GM23248 (cell line): ENCODE measurements around the gene RAD21L1. TPM values are rescaled to one million over a fixed set of nuclear protein-coding genes. Genes with fewer than 3 reads are reported as not detected.

Source experiments
- DNase-seq: peaks from one replicate; pipeline ENCODE4 v3.0.0-alpha.2; 2015
- H2AFZ ChIP-seq: fragments of 200-600 bp; sonication (generic); 2 replicates; pipeline ENCODE4 v1.6.1; 2016; ENCODE audit warnings: antibody characterized with exemption
- H3F3A ChIP-seq: fragments of 200-600 bp; sonication (generic); 2 replicates; pipeline ENCODE4 v1.6.1; 2016; ENCODE audit warnings: mild to moderate bottlenecking, antibody characterized with exemption, mixed run types; ENCODE audit not compliant: insufficient read depth
- H3K27ac ChIP-seq: fragments of 200-600 bp; sonication (generic); 2 replicates; pipeline ENCODE4 v1.5.1; 2016; ENCODE audit warnings: mild to moderate bottlenecking
- H3K27me3 ChIP-seq: fragments of 200-600 bp; sonication (generic); replicated peaks from 2 replicates; pipeline ENCODE4 v1.6.1; 2016; ENCODE audit warnings: mild to moderate bottlenecking; ENCODE audit not compliant: insufficient read depth
- H3K36me3 ChIP-seq: fragments of 200-600 bp; sonication (generic); 2 replicates; pipeline ENCODE4 v1.6.1; 2016; ENCODE audit warnings: low read depth, mild to moderate bottlenecking
- H3K4me1 ChIP-seq: fragments of 200-600 bp; sonication (generic); 2 replicates; pipeline ENCODE4 v1.6.1; 2016; ENCODE audit warnings: mild to moderate bottlenecking; ENCODE audit not compliant: insufficient read depth
- H3K4me2 ChIP-seq: fragments of 200-600 bp; sonication (generic); one replicate; pipeline ENCODE4 v1.6.1; 2016; ENCODE audit warnings: mild to moderate bottlenecking; ENCODE audit not compliant: unreplicated experiment
- H3K4me3 ChIP-seq: fragments of 200-600 bp; sonication (generic); 2 replicates; pipeline ENCODE4 v1.5.1; 2016; ENCODE audit warnings: mild to moderate bottlenecking
- H3K79me2 ChIP-seq: fragments of 200-600 bp; sonication (generic); 2 replicates; pipeline ENCODE4 v1.6.1; 2016; ENCODE audit warnings: mild to moderate bottlenecking; ENCODE audit not compliant: insufficient read depth
- H3K9ac ChIP-seq: fragments of 200-600 bp; sonication (generic); 2 replicates; pipeline ENCODE4 v1.6.1; 2016; ENCODE audit warnings: mild to moderate bottlenecking
- H3K9me2 ChIP-seq: fragments of 200-600 bp; sonication (generic); 2 replicates; pipeline ENCODE4 v1.6.1; 2016; ENCODE audit warnings: mixed run types, mild to moderate bottlenecking, moderate library complexity; ENCODE audit not compliant: insufficient read depth
- H3K9me3 ChIP-seq: fragments of 200-600 bp; sonication (generic); one replicate; pipeline ENCODE4 v1.6.1; 2017; ENCODE audit warnings: low read depth
- H4K20me1 ChIP-seq: fragments of 200-600 bp; sonication (generic); 2 replicates; pipeline ENCODE4 v1.6.0; 2016; ENCODE audit not compliant: insufficient read depth
- EZH2 ChIP-seq: fragments of 200-600 bp; sonication (generic); IDR thresholded peaks from 2 replicates; pipeline ENCODE4 v1.6.1; 2018; ENCODE audit warnings: antibody characterized with exemption, mild to moderate bottlenecking; ENCODE audit not compliant: insufficient read depth, poor library complexity, severe bottlenecking
- EZH2phosphoT487 ChIP-seq: fragments of 200-600 bp; sonication (generic); IDR thresholded peaks from 2 replicates; pipeline ENCODE4 v1.6.1; 2018; ENCODE audit warnings: antibody characterized with exemption, moderate library complexity, mild to moderate bottlenecking, low read depth; ENCODE audit not compliant: insufficient read depth
- WGBS, 2 experiments: methylation state at CpG; one replicate each; pipeline ENCODE4 v1.1.6; 2015 to 2017; ENCODE audit warnings: low lambda C conversion rate in 2 of 2, low coverage in 1 of 2; ENCODE audit errors: missing lambda C conversion rate in 2 of 2; 5-methylcytosine and 5-hydroxymethylcytosine counted together
- in situ Hi-C: fragments of 300-500 bp; cut with MboI; formaldehyde crosslinking; loops from 2 replicates; pipeline ENCODE4 v1.15.0; 2020
- polyA plus RNA-seq: library from polyadenylated mRNA; unstranded; fragments of >200 nt; fragmentation: Nextera tagmentation; extraction: Ambion mirVana; gene quantifications from 2 replicates; pipeline ENCODE4 v1.2.1, GENCODE V29; 2016
- total RNA-seq: library from RNA; depleted of rRNA; stranded (reverse); fragments of >200 nt; shearing (Covaris generic); gene quantifications from 2 replicates; pipeline ENCODE4 v1.2.3, GENCODE V29; 2014; rRNA removed

Gene RAD21L1
- not detected in 2 replicates for total RNA-seq
- 0.16 TPM in 2 replicates for polyA plus RNA-seq

DNA sequence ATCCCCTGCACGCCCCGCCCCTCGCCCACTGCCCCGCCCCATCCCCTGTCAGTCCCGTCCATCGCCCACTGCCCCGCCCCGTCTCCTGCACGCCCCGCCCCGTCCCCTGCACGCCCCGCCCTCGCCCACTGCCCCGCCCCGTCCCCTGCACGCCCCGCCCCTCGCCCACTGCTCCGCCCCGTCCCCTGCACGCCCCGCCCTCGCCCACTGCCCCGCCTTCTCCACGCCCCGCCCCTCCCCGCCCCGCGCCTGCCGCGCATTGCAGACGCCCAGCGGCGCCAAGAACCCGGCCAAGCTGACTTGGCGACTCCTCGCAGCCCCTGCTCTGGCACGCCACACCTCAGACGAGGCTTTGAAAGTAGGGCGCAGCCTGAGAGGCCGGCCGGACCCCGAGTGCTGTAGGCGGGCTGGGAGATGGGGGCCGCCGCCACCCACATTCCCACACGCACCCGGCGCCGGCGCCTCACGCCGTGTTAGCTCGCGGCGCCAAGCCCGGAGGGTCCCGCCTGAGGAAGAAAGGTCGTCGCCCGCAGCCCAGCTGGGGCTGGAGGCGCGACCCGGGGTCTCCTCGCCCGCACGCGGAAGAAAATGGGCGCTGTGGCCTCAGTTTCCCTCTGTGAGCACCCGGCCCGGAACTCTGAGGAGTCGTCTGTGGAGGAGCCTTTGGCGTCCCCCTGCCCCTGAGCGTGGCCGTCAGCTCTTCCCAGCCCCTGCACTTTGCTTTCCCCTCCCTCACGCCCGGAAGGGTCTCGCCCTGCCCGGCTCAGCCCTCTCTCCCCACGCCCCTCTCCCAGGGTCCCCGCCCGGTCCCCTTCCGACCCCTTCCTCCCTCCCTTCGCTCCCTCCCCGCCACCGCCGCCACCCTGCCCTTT lies at the start of gene RAD21L1:
RAD21L1 (plus strand) TSS at position 262 of the 872 bp plus-strand sequence. CDS start 2,410 bp downstream, outside the sequence.
- peak within 1 kb of the TSS; percentile 78 for H3K9ac ChIP-seq
- in situ Hi-C loops = no loop called here

DNA sequence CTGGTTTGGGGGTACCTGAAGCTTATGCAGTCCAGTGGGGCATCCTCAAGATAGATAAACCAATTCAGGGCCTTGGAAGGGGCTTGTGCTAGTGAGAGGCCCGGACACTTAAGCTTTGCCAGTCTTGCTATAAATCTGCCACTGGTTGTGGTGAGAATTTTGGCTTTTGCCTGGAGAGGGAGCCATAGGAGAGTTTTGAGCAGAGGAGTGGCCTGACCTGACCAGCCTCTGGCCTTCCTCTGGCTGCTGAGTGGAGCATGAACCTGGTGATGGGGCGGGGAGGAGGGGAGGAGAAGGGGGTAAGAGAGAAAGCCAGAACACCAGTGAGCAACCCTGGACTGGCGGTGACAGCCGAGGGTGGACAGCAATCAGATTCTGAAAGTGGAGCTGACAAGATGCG lies 48.2 kb upstream of the RAD21L1 start:
- Histone ChIP-seq H3K9me2 (no peaks in the 10 kb centered on the region), H3K27me3 (no peaks in the 10 kb centered on the region), H3K79me2 (no peaks in the 10 kb centered on the region), H3K4me2 (no peak overlapping the region), H3K4me1 (no peaks in the 10 kb centered on the region), H3F3A (no peaks in the 10 kb centered on the region), H3K9me3 (no peaks in the 10 kb centered on the region), H3K36me3 (no peaks in the 10 kb centered on the region), H4K20me1 (no peaks in the 10 kb centered on the region), H3K4me3 (no peak overlapping the region), H3K27ac (no peak overlapping the region), H3K9ac (no peak overlapping the region), H2AFZ (no peak overlapping the region)
- DNase-seq = peak; percentile 15
- TF ChIP-seq EZH2 (no peak), EZH2phosphoT487 (no peak)
- in situ Hi-C loops = no loop called here
- 88 to 91% methylated on average over 5 of the region's 5 CpGs for WGBS, 2 experiments

More for the DNA sequence above, at the start of gene RAD21L1:
- H3K79me2 ChIP-seq = no peaks in the 10 kb centered on the region
- H3K4me3 ChIP-seq = peak within 1 kb of the TSS; percentile 83
- no peaks in the 10 kb centered on the region for H4K20me1 ChIP-seq
- H2AFZ ChIP-seq = peak within 1 kb of the TSS; percentile 94
- no peak within 1 kb of the TSS for H3K27ac ChIP-seq
- no peaks in the 10 kb centered on the region for H3K9me2 ChIP-seq
- H3K27me3 ChIP-seq = no peaks in the 10 kb centered on the region
- peak; percentile 88 for DNase-seq
- no peaks in the 10 kb centered on the region for H3F3A ChIP-seq
- 0 to 2% methylated on average over 35 to 82 of the region's 88 CpGs for WGBS, 2 experiments
- H3K9me3 ChIP-seq = no peaks in the 10 kb centered on the region
- no peaks in the 10 kb centered on the region for H3K36me3 ChIP-seq
- H3K4me2 ChIP-seq = peak within 1 kb of the TSS; percentile 96
- H3K4me1 ChIP-seq = no peaks in the 10 kb centered on the region
- no peak for TF ChIP-seq EZH2
- TF ChIP-seq EZH2phosphoT487 = no peak

DNA sequence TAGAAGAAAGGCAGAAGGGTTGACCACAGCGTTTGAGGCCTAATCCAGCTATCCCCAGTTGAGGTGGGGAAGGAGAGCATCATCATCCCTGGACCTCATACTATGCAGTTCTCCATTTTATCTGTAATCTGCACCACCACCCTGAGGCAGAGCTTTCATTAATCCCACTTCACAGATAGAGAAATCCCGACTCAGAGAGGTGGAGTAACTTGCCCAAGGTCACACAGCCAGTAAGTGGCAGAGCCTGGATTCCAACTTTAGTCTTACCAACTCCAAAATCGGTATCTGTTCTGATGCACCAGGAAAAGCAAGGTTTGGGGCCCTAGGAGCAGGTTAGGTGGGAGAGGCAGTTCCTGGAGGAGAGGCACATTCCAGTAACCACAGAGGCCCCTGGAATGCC lies 47.7 kb upstream of the RAD21L1 start:
- Histone ChIP-seq H3K27me3 (no peaks in the 10 kb centered on the region), H3K27ac (no peak overlapping the region), H3K4me3 (no peak overlapping the region), H3K4me1 (no peaks in the 10 kb centered on the region), H3K79me2 (no peaks in the 10 kb centered on the region), H3K9me3 (no peaks in the 10 kb centered on the region), H3F3A (no peaks in the 10 kb centered on the region), H3K36me3 (no peaks in the 10 kb centered on the region), H2AFZ (no peak overlapping the region), H3K9ac (no peak overlapping the region), H4K20me1 (no peaks in the 10 kb centered on the region), H3K9me2 (no peaks in the 10 kb centered on the region), H3K4me2 (no peak overlapping the region)
- WGBS, 2 experiments = 66 to 68% methylated on average over 3 of the region's 3 CpGs
- TF ChIP-seq EZH2phosphoT487 = no peak
- TF ChIP-seq EZH2 = no peak
- DNase-seq = no peak
- in situ Hi-C loops = no loop called here

DNA sequence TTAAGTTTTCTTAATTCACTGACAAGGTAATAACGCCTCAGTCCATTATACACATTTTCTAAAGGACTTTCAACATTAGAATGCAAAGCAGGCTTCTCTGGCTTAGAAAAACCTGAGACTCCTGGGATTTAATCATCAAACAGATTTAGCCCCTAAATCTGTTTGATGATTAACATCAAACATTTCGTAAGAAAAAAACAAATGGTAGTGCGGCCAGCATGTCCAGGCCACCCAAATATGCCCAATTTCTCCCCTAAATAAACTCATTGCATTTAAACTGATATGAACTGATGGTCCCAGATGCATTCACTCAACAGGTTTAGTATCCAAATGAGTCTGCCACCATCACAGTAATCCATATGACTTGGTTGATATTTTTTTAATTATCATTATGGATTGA lies 47.2 kb upstream of the RAD21L1 start:
- H2AFZ ChIP-seq = no peak overlapping the region
- no peaks in the 10 kb centered on the region for H3K4me1 ChIP-seq
- 86 to 90% methylated on average over 3 of the region's 3 CpGs for WGBS, 2 experiments
- no peak overlapping the region for H3K27ac ChIP-seq
- no peaks in the 10 kb centered on the region for H3K36me3 ChIP-seq
- H3K4me3 ChIP-seq = no peak overlapping the region
- H3K4me2 ChIP-seq = no peak overlapping the region
- H3K9me2 ChIP-seq = no peaks in the 10 kb centered on the region
- no peaks in the 10 kb centered on the region for H3F3A ChIP-seq
- H3K79me2 ChIP-seq = no peaks in the 10 kb centered on the region
- H3K9ac ChIP-seq = no peak overlapping the region
- in situ Hi-C loops = no loop called here
- DNase-seq = no peak
- H3K9me3 ChIP-seq = no peaks in the 10 kb centered on the region
- TF ChIP-seq EZH2phosphoT487 (no peak), EZH2 (no peak)
- H4K20me1 ChIP-seq = no peaks in the 10 kb centered on the region
- peaks cover 4% of the 10 kb centered on the region; the same call in 1 of the 2 replicates for H3K27me3 ChIP-seq
